ENCODE results near the gene INAFM2.

Gene INAFM2

GRCh38 chr15:40289140-40289775, 34.2 kb upstream of the INAFM2 start:
- peak; percentile 51 for TF ChIP-seq CTCF (IDR thresholded peaks at IDR 0.05)

GRCh38 chr15:40290545-40290917, 33.0 kb upstream of the INAFM2 start:
- TF ChIP-seq CTCF (IDR thresholded peaks at IDR 0.05): no peak

- no peak for TF ChIP-seq CTCF (IDR thresholded peaks at IDR 0.05)
These were observed 32.4 kb upstream of the INAFM2 start for GRCh38 chr15:40290918-40291574.

- TF ChIP-seq CTCF (IDR thresholded peaks at IDR 0.05): no peak
These were observed 31.2 kb upstream of the INAFM2 start for GRCh38 chr15:40292246-40292645.

GRCh38 chr15:40293006-40293405, 30.5 kb upstream of the INAFM2 start:
- no peak for TF ChIP-seq CTCF (IDR thresholded peaks at IDR 0.05)

- no peak for TF ChIP-seq CTCF (IDR thresholded peaks at IDR 0.05)
These were observed 29.3 kb upstream of the INAFM2 start for GRCh38 chr15:40293905-40294895.

GRCh38 chr15:40295297-40295696, 28.2 kb upstream of the INAFM2 start:
- TF ChIP-seq CTCF (IDR thresholded peaks at IDR 0.05): no peak
